ENCODE results near the gene PLCH1. TPM values are rescaled to one million over a fixed set of nuclear protein-coding genes. Genes with fewer than 3 reads are reported as not detected.

Gene PLCH1
- total RNA-seq, 1 experiment from 2014 or later, result 3.8 TPM

GRCh38 chr3:155426524-155427230 lies 318.2 kb downstream of the PLCH1 start:
- Histone ChIP-seq H3K9ac (ENCODE audit: low read length) (no peak overlapping the region), H3K79me2 (ENCODE audit: insufficient read depth, low read length) (no peaks in the 10 kb centered on the region), H3K27ac (ENCODE audit: low read depth, low read length) (no peak overlapping the region), H3K27me3 (ENCODE audit: insufficient read depth, low read length) (no peaks in the 10 kb centered on the region), H3K4me3 (replicated peaks in 1 of 2; ENCODE audit: low read depth in 1 of 2, low read length in 2 of 2) (no peak overlapping the region), H4K20me1 (ENCODE audit: insufficient read depth) (no peaks in the 10 kb centered on the region), H3K4me1 (ENCODE audit: control insufficient read depth in 1 of 2, insufficient read depth in 2 of 2, low read length in 2 of 2) (no peaks in the 10 kb centered on the region), H3K4me2 (ENCODE audit: low read length) (no peak overlapping the region), H3K9me2 (ENCODE audit: insufficient read depth) (no peaks in the 10 kb centered on the region), H3K36me3 (ENCODE audit: control insufficient read depth in 1 of 2, insufficient read depth in 2 of 2, low read length in 2 of 2) (no peaks in the 10 kb centered on the region), H2AFZ (ENCODE audit: low read depth, low read length, poor library complexity, severe bottlenecking) (no peak overlapping the region), H3K9me3 (ENCODE audit: control insufficient read depth in 1 of 2, insufficient read depth in 1 of 2, low read depth in 1 of 2, low read length in 2 of 2) (peaks cover 0 to 4% of the 10 kb centered on the region in 2 experiments; a peak in 1 of 4 replicates)
- ATAC-seq, result no peak
- ChIA-PET CTCF (no interaction called here), RAD21 (ENCODE audit: low non-redundant PET in 1 of 2, low total read pairs in 2 of 2, uncharacterized antibody in 2 of 2, unreplicated experiment in 2 of 2) (no interaction called here), POLR2A (no interaction called here)
- BruUV-seq (replicated peaks), result no TSS peak
- intact Hi-C loops (cut with micrococcal nuclease), result no loop called here
- no peak for DNase-seq (ENCODE audit: low read depth, low spot score)
- TF ChIP-seq, protein P1, sequence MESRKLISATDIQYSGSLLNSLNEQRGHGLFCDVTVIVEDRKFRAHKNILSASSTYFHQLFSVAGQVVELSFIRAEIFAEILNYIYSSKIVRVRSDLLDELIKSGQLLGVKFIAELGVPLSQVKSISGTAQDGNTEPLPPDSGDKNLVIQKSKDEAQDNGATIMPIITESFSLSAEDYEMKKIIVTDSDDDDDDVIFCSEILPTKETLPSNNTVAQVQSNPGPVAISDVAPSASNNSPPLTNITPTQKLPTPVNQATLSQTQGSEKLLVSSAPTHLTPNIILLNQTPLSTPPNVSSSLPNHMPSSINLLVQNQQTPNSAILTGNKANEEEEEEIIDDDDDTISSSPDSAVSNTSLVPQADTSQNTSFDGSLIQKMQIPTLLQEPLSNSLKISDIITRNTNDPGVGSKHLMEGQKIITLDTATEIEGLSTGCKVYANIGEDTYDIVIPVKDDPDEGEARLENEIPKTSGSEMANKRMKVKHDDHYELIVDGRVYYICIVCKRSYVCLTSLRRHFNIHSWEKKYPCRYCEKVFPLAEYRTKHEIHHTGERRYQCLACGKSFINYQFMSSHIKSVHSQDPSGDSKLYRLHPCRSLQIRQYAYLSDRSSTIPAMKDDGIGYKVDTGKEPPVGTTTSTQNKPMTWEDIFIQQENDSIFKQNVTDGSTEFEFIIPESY (IDR thresholded peaks at IDR 0.05; ENCODE audit: extremely low read depth, insufficient replicate concordance, low read length), result no peak
- TF ChIP-seq YY1 (IDR thresholded peaks at IDR 0.05; ENCODE audit: extremely low read depth, insufficient replicate concordance, low read depth, low read length) (no peak), EZH2phosphoT487 (IDR thresholded peaks at IDR 0.05; ENCODE audit: borderline replicate concordance) (no peak), SP1 (IDR thresholded peaks at IDR 0.05; ENCODE audit: low read depth) (no peak), EZH2 (IDR thresholded peaks at IDR 0.05) (no peak), FOSL1 (IDR thresholded peaks at IDR 0.05; ENCODE audit: low read depth) (no peak), CBX3 (IDR thresholded peaks at IDR 0.05; ENCODE audit: low read depth) (no peak), CEBPB (IDR thresholded peaks at IDR 0.05; ENCODE audit: low read depth) (no peak), JUND (IDR thresholded peaks at IDR 0.05) (no peak), EGR1 (IDR thresholded peaks at IDR 0.05; ENCODE audit: low read depth) (no peak), POLR2A (IDR thresholded peaks at IDR 0.05; ENCODE audit: borderline replicate concordance, extremely low read depth, insufficient read depth, insufficient read length) (no peak), REST (IDR thresholded peaks at IDR 0.05; ENCODE audit: low read depth) (no peak), SRF (IDR thresholded peaks at IDR 0.05; ENCODE audit: low read depth) (no peak)
